COLO668 (cell line): ENCODE measurements around the gene DSCAM.
A peak's percentile ranks its signal among the peaks of the same experiment; 100 is the strongest.

Experiments used
- DNase-seq: peaks from one replicate; lab custom pipeline; 2025; ENCODE audit not compliant: unreplicated experiment; lab: John Stamatoyannopoulos, UW

DSCAM gene

GRCh38 chr21:40143822-40144525 lies 703.0 kb downstream of the DSCAM start:
- DNase-seq, result peak; percentile 71

GRCh38 chr21:40141621-40142020 lies 705.3 kb downstream of the DSCAM start:
- no peak for DNase-seq

GRCh38 chr21:40140675-40141074 lies 706.3 kb downstream of the DSCAM start:
- DNase-seq, result no peak

GRCh38 chr21:40139636-40140035 lies 707.3 kb downstream of the DSCAM start:
- no peak for DNase-seq

GRCh38 chr21:40136571-40136970 lies 710.4 kb downstream of the DSCAM start:
- DNase-seq, result no peak

- no peak for DNase-seq
These were observed 712.0 kb downstream of the DSCAM start for GRCh38 chr21:40134731-40135492.

GRCh38 chr21:40130476-40130875 lies 716.5 kb downstream of the DSCAM start:
- no peak for DNase-seq

- DNase-seq, result peak; percentile 44
These were observed 717.1 kb downstream of the DSCAM start for GRCh38 chr21:40129809-40130208.

GRCh38 chr21:40128891-40129290 lies 718.1 kb downstream of the DSCAM start:
- DNase-seq, result no peak

- peak; percentile 27 for DNase-seq
These were observed 725.9 kb downstream of the DSCAM start for GRCh38 chr21:40120940-40121575.

- DNase-seq, result peak; percentile 35
These were observed 728.4 kb downstream of the DSCAM start for GRCh38 chr21:40118527-40118926.

GRCh38 chr21:40117236-40117635 lies 729.7 kb downstream of the DSCAM start:
- DNase-seq, result no peak

GRCh38 chr21:40115775-40116174 lies 731.2 kb downstream of the DSCAM start:
- DNase-seq, result no peak

- DNase-seq, result no peak
These were observed 744.3 kb downstream of the DSCAM start for GRCh38 chr21:40102682-40103081.

- DNase-seq, result no peak
These were observed 747.1 kb downstream of the DSCAM start for GRCh38 chr21:40099809-40100208.

GRCh38 chr21:40095477-40095876 lies 751.5 kb downstream of the DSCAM start:
- no peak for DNase-seq

- DNase-seq, result no peak
These were observed 766.6 kb downstream of the DSCAM start for GRCh38 chr21:40080385-40080784.

- DNase-seq, result no peak
These were observed 772.2 kb downstream of the DSCAM start for GRCh38 chr21:40074710-40075109.

GRCh38 chr21:40074198-40074597 lies 772.8 kb downstream of the DSCAM start:
- no peak for DNase-seq

- DNase-seq, result no peak
These were observed 773.3 kb downstream of the DSCAM start for GRCh38 chr21:40073642-40074041.

- DNase-seq, result no peak
These were observed 776.1 kb downstream of the DSCAM start for GRCh38 chr21:40070871-40071270.

- DNase-seq, result no peak
These were observed 779.2 kb downstream of the DSCAM start for GRCh38 chr21:40067751-40068150.
